Fibroblast of lung (primary cell): Measurements from ENCODE around the gene SOX12.

ENCODE experiments used
- EZH2 ChIP-seq: IDR thresholded peaks from 2 replicates; pipeline ENCODE4 v1.5.1; 2012; ENCODE audit warnings: low read length, control low read depth, mild to moderate bottlenecking; ENCODE audit errors: missing control alignments
- TF ChIP-seq, protein P1 (sequence below), 2 donors: IDR thresholded peaks in 1 of 2; conservative IDR thresholded peaks in 1 of 2; 1 replicate in 1 of 2; 2 replicates in 1 of 2; pipeline ENCODE4 v1.5.1; 2011 to 2012; ENCODE audit warnings: low read length in 2 of 2, control low read depth in 1 of 2, inconsistent platforms in 1 of 2, low read depth in 1 of 2, mild to moderate bottlenecking in 1 of 2

DNA sequence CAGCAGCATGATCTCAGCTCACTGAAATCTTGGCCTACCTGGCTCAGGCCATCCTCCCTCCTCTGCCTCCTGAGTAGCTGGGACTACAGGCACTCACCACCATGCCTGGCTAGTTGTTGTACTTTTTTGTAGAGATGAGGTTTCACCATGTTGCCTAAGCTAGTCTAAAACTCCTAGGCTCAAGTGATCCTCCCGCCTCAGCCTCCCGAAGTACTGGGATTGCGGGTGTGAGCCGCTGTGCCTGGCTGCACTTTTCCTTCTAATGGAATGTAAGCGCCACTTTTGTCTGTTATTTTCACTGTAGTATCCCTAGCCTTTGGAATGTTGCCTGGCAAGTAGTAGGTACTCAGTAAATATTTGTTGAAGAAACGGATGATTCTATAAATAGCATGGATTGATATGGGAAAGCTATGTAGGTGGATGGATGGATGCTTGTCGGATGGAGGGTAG is 44.8 kb downstream of the SOX12 start:
- TF ChIP-seq, protein P1, sequence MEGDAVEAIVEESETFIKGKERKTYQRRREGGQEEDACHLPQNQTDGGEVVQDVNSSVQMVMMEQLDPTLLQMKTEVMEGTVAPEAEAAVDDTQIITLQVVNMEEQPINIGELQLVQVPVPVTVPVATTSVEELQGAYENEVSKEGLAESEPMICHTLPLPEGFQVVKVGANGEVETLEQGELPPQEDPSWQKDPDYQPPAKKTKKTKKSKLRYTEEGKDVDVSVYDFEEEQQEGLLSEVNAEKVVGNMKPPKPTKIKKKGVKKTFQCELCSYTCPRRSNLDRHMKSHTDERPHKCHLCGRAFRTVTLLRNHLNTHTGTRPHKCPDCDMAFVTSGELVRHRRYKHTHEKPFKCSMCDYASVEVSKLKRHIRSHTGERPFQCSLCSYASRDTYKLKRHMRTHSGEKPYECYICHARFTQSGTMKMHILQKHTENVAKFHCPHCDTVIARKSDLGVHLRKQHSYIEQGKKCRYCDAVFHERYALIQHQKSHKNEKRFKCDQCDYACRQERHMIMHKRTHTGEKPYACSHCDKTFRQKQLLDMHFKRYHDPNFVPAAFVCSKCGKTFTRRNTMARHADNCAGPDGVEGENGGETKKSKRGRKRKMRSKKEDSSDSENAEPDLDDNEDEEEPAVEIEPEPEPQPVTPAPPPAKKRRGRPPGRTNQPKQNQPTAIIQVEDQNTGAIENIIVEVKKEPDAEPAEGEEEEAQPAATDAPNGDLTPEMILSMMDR (conservative IDR thresholded peaks at IDR 0.05 in 1 of 2, IDR thresholded peaks at IDR 0.05 in 1 of 2; ENCODE audit: low read depth in 1 of 2, low read length in 2 of 2) = no peak
- no peak for TF ChIP-seq EZH2
